GM12874 (cell line): ENCODE data around the gene IL34.

Source experiments
- TF ChIP-seq, protein P1 (sequence below): IDR thresholded peaks from 2 replicates; pipeline ENCODE4 v1.5.1; 2011; ENCODE audit warnings: low read depth, mild to moderate bottlenecking, control low read depth, low read length, moderate library complexity; ENCODE audit not compliant: insufficient read depth

Gene IL34

GRCh38 chr16:70658921-70659320 lies 12.6 kb downstream of the IL34 start:
- TF ChIP-seq, protein P1, sequence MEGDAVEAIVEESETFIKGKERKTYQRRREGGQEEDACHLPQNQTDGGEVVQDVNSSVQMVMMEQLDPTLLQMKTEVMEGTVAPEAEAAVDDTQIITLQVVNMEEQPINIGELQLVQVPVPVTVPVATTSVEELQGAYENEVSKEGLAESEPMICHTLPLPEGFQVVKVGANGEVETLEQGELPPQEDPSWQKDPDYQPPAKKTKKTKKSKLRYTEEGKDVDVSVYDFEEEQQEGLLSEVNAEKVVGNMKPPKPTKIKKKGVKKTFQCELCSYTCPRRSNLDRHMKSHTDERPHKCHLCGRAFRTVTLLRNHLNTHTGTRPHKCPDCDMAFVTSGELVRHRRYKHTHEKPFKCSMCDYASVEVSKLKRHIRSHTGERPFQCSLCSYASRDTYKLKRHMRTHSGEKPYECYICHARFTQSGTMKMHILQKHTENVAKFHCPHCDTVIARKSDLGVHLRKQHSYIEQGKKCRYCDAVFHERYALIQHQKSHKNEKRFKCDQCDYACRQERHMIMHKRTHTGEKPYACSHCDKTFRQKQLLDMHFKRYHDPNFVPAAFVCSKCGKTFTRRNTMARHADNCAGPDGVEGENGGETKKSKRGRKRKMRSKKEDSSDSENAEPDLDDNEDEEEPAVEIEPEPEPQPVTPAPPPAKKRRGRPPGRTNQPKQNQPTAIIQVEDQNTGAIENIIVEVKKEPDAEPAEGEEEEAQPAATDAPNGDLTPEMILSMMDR, result no peak

GRCh38 chr16:70659546-70659945 lies 13.2 kb downstream of the IL34 start:
- TF ChIP-seq, protein P1, result no peak

DNA sequence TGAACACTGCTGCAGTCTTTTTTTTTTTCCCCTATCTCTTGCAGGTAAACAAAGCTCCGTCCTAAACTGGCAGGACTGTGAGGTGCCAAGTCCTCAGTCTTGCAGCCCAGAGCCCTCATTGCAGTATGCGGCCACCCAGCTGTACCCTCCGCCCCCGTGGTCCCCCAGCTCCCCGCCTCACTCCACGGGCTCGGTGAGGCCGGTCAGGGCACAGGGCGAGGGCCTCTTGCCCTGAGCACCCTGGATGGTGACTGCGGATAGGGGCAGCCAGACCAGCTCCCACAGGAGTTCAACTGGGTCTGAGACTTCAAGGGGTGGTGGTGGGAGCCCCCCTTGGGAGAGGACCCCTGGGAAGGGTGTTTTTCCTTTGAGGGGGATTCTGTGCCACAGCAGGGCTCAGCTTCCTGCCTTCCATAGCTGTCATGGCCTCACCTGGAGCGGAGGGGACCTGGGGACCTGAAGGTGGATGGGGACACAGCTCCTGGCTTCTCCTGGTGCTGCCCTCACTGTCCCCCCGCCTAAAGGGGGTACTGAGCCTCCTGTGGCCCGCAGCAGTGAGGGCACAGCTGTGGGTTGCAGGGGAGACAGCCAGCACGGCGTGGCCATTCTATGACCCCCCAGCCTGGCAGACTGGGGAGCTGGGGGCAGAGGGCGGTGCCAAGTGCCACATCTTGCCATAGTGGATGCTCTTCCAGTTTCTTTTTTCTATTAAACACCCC lies 13.8 kb downstream of the IL34 start:
- TF ChIP-seq, protein P1, result no peak

DNA sequence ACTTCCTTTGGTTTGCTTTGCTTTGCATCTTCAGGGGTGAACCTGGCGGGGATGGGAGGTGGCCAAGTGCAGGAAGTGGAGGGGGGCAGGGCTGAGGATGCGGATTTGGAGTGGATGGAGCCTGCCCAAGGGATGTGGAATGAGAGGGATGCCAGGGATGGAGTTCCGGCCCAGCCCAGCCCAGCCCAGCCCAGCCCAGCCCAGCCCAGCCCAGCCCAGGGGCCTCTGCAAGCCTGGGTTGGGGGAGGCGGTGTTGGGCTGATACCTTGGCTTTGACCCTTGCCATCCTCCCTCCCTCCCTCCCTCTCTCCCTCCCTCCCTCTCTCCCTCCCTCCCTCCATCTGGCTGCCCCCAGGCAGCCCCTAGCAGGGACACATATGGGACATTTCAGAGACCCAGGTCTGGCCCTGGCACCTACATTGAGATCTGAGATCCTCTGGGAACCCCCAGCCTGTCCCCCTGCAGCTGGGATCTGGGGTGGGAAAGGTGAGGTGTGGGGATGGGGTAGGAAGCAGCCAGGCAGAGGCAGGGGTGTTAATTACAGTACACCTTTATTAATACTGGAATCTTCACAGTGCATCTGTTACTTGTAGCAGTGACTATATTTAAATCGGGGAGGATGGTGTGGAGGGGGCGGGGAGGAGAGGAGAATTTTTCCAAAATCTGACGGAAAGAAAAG lies 14.5 kb downstream of the IL34 start:
- TF ChIP-seq, protein P1, result no peak

DNA sequence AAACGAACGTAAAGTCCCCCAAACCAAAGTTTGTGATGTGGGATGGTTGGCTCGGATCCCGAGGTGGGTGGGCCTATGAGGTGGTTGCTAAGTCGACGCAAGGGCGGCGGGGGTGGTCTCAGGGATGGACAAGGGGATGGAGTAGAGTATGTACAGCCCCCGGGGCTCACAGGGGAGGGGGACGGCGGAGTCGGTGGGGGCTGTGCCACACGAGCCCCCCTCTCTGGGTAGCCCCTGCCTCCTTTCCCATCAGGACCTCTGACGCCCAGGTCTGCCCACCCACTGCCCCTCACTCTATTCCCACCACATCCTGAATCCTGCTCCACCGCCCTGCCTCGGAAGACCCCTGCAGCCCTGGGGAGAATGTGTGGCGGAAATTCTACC lies 15.2 kb downstream of the IL34 start:
- TF ChIP-seq, protein P1, result no peak

- TF ChIP-seq, protein P1, result no peak
These were observed 15.7 kb downstream of the IL34 start for GRCh38 chr16:70661918-70662641.

GRCh38 chr16:70662991-70663523 lies 16.7 kb downstream of the IL34 start:
- TF ChIP-seq, protein P1, result no peak
